NT2/D1 (cell line): ENCODE data around the gene PDK3.

Source experiments
- DNase-seq: peaks from one replicate; pipeline ENCODE4 v3.0.0-alpha.2; 2011; ENCODE audit warnings: low read depth, low spot score
- H3K27me3 ChIP-seq: 2 replicates; pipeline ENCODE4 v1.6.0; 2011; ENCODE audit warnings: mild to moderate bottlenecking; ENCODE audit not compliant: insufficient read length, insufficient read depth
- H3K36me3 ChIP-seq: 2 replicates; pipeline ENCODE4 v1.6.1; 2011; ENCODE audit warnings: mild to moderate bottlenecking, low read length, mixed read lengths; ENCODE audit not compliant: insufficient read depth, insufficient read length
- H3K4me1 ChIP-seq: 2 replicates; pipeline ENCODE4 v1.5.1; 2011; ENCODE audit not compliant: insufficient read depth, insufficient read length
- H3K4me3 ChIP-seq: 2 replicates; pipeline ENCODE4 v1.5.1; 2011; ENCODE audit warnings: low read depth; ENCODE audit not compliant: insufficient read length
- H3K9ac ChIP-seq: 2 replicates; pipeline ENCODE4 v1.6.0; 2011; ENCODE audit warnings: low read depth; ENCODE audit not compliant: insufficient read length
- H3K9me3 ChIP-seq: 2 replicates; pipeline ENCODE4 v1.5.1; 2011; ENCODE audit warnings: mild to moderate bottlenecking, low read length; ENCODE audit not compliant: insufficient read depth
- SUZ12 ChIP-seq: IDR thresholded peaks from 2 replicates; pipeline ENCODE4 v1.6.1; 2011; ENCODE audit not compliant: insufficient read length, insufficient read depth; ENCODE audit errors: extremely low read depth
- YY1 ChIP-seq: IDR thresholded peaks from 2 replicates; pipeline ENCODE4 v1.6.1; 2011; ENCODE audit not compliant: insufficient read length, insufficient read depth
- ZNF274 ChIP-seq: IDR thresholded peaks from 2 replicates; pipeline ENCODE4 v1.6.1; 2011; ENCODE audit warnings: mild to moderate bottlenecking, low read depth, low read length

Gene PDK3

DNA sequence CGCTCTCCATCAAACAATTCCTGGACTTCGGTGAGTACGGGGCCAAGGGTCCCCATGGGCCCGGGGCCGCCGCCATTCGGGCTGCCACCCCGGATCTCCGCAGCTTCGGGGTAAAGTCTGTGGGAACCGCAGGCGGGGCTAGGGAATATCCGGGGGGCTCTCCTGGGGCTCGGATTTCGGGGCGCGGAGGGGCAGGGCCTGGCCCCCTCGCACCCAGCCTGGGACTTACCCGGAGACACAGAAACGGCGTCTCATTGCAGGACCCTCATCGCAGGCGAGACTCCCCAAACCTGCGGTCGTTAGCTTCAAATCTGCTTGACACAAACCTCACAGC lies 413 bp downstream of the PDK3 start:
- peak overlapping the region; percentile 78 for H3K4me3 ChIP-seq
- no peaks in the 10 kb centered on the region for H3K36me3 ChIP-seq
- peak overlapping the region; percentile 86 for H3K9ac ChIP-seq
- DNase-seq, result no peak
- H3K27me3 ChIP-seq, result peaks cover 6% of the 10 kb centered on the region
- TF ChIP-seq YY1 (no peak), SUZ12 (no peak), ZNF274 (no peak)
- H3K4me1 ChIP-seq, result no peaks in the 10 kb centered on the region
- H3K9me3 ChIP-seq, result no peaks in the 10 kb centered on the region

DNA sequence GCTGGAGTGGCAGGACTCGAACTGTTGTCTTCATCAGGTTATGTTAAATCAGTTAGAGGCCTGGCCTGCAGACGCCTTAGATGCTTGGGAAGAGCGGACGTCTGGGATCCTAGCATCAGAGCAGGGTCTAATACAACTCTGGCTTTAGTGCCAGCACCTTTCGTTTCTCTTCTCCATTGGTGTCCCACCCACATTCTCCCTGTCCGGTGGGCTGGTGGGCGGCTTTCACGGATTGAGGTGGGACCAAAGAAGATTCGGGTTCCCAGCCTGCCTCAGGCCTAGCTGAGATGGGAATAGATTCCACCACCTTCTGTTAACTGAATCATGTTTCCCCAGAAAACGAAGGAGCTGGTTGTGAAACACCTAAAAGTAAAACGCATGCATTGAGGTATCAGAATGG lies 939 bp downstream of the PDK3 start:
- Histone ChIP-seq H3K27me3 (peaks cover 6% of the 10 kb centered on the region), H3K9ac (peak overlapping the region; percentile 86), H3K36me3 (no peaks in the 10 kb centered on the region), H3K9me3 (no peaks in the 10 kb centered on the region), H3K4me1 (no peaks in the 10 kb centered on the region), H3K4me3 (peak overlapping the region; percentile 78)
- TF ChIP-seq SUZ12 (no peak), ZNF274 (no peak), YY1 (no peak)
- no peak for DNase-seq

DNA sequence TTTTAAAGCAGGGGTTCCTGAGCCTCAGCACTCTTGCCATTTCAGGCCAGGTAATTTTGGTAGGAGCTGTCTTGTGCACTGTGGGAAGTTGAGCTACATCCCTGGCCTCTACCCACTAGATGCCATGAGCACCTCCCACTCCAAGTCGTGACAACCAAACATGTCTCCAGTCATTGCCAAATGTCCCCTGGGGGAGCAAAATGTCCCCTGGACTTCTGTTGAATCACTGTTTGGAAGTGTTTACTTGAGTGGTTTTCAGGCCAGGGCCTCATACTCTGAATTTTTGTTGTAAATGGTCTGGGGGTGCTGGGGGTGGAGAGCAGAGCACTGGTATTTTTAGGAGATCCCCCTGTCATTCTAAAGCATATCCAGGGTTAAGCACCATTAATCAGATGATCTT lies 3.2 kb downstream of the PDK3 start:
- Histone ChIP-seq H3K4me1 (no peaks in the 10 kb centered on the region), H3K36me3 (no peaks in the 10 kb centered on the region), H3K4me3 (no peak overlapping the region), H3K9ac (no peak overlapping the region), H3K27me3 (peaks cover 6% of the 10 kb centered on the region), H3K9me3 (no peaks in the 10 kb centered on the region)
- DNase-seq, result no peak
- TF ChIP-seq YY1 (no peak), SUZ12 (no peak), ZNF274 (no peak)

DNA sequence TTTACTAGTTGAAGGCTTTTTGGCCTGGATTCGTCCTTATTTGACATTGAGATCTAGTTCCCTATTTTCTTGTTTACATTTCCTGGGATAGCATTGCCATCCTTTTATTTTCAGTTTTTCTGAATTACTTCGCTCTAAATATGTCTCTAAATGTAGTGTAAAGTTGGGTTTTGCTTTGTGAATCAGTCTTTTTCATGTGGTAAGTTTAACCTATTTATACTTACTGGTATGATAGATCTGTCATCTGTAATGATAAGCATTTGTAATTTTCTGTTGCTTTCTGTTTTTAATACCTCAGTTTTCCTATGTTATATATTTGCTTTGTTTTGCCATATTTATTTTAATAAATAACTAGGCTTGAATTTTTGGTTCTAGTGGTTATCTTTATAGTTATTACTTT lies 6.7 kb downstream of the PDK3 start:
- TF ChIP-seq ZNF274 (no peak), SUZ12 (no peak), YY1 (no peak)
- no peak for DNase-seq
- no peaks in the 10 kb centered on the region for H3K9me3 ChIP-seq
- H3K36me3 ChIP-seq, result no peaks in the 10 kb centered on the region
- H3K4me1 ChIP-seq, result no peaks in the 10 kb centered on the region
- no peaks in the 10 kb centered on the region for H3K27me3 ChIP-seq
- no peak overlapping the region for H3K9ac ChIP-seq
- H3K4me3 ChIP-seq, result no peak overlapping the region

DNA sequence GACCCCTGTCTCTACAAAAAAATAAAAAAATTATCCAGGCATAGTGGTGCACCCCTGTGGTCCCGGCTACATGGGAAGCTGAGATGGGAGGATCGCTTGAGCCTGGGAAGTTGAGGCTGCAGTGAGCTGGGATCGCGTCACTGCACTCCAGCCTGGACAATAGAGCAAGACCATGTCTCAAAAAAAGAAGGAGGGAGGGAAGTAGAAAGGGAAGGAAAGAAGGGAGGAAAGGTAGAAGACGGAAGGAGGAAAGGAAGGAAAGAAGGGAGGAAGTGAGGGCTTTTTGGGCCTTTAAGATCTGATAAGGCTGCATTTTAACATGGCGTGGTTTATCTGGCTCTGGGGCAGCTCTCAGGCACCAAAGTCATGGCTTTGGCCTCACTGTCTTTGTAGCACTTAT lies 10.4 kb downstream of the PDK3 start:
- no peaks in the 10 kb centered on the region; the same call in 1 of the 2 replicates for H3K9me3 ChIP-seq
- DNase-seq, result no peak
- H3K36me3 ChIP-seq, result no peaks in the 10 kb centered on the region
- no peak overlapping the region for H3K4me3 ChIP-seq
- H3K4me1 ChIP-seq, result no peaks in the 10 kb centered on the region
- H3K9ac ChIP-seq, result no peak overlapping the region
- H3K27me3 ChIP-seq, result no peaks in the 10 kb centered on the region
- TF ChIP-seq ZNF274 (no peak), SUZ12 (no peak), YY1 (no peak)

DNA sequence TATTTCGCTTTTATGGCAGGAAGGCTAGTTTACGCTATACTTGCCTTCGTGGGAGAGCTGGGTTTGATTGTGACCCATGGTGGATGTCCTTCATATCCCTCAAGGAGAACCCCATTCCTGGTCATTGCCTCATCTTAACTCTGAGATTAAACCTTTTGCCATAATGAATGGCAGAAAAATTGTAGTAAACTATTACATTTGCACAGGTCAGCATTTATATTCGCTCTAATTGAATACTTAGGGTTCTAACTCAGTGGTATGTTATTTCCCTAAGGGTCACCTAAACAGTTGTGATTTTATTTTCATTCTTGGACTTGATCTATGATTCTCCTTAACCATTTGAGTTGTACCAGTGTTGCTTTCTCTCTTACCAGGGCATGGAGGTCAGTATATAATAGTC lies 13.4 kb downstream of the PDK3 start:
- TF ChIP-seq ZNF274 (no peak), YY1 (no peak), SUZ12 (no peak)
- H3K4me3 ChIP-seq, result no peak overlapping the region
- no peak for DNase-seq
- H3K27me3 ChIP-seq, result no peaks in the 10 kb centered on the region
- no peaks in the 10 kb centered on the region; the same call in 1 of the 2 replicates for H3K9me3 ChIP-seq
- H3K9ac ChIP-seq, result no peak overlapping the region
- H3K4me1 ChIP-seq, result no peaks in the 10 kb centered on the region
- no peaks in the 10 kb centered on the region for H3K36me3 ChIP-seq

DNA sequence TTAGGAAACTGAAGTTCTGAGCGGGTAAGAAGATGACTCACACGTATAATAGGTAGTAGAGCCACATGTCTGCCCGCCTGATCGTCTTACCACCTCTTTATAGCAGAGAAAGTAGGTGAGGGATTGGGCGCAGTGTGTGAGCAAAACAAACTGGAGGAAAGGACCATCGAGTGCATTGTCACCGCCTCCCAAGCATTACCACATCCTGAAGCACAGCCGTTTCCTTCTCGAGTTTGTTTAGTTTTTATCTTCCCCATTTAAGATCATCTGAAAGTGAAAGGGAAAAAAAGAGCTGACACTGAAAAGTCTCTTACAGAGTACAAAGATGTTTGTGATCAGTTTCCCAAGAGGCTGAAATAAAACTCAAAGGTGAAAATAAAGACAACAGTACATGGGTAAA lies 14.8 kb downstream of the PDK3 start:
- DNase-seq, result no peak
- H3K4me1 ChIP-seq, result no peaks in the 10 kb centered on the region
- no peak for TF ChIP-seq ZNF274
- TF ChIP-seq SUZ12, result no peak
- TF ChIP-seq YY1, result no peak
- H3K27me3 ChIP-seq, result no peaks in the 10 kb centered on the region
- no peak overlapping the region for H3K4me3 ChIP-seq
- no peaks in the 10 kb centered on the region; the same call in 1 of the 2 replicates for H3K9me3 ChIP-seq
- H3K36me3 ChIP-seq, result no peaks in the 10 kb centered on the region
- H3K9ac ChIP-seq, result no peak overlapping the region
